HG03196 (cell line): ENCODE measurements around the gene PPT2.
"Not testable (repeated sequence)": the region's sequence is repeated elsewhere in the genome, so short reads cannot be mapped to it uniquely, and the experiment has no call there.

ENCODE experiments used
- ATAC-seq: cut with Tn5 transposase; IDR thresholded peaks from one replicate; pipeline ENCODE4 v1.9.1; 2021; ENCODE audit not compliant: unreplicated experiment

Gene PPT2

GRCh38 chr6:32127409-32127716 is 26.6 kb upstream of the PPT2 start:
- no peak for ATAC-seq

GRCh38 chr6:32127717-32128592 is 26.0 kb upstream of the PPT2 start, which contains the start of gene ATF6B:
Gene ATF6B (minus strand): TSS chr6:32128246. CDS start chr6:32128207, 39 bp downstream.
- peak; percentile 90 for ATAC-seq

GRCh38 chr6:32128751-32129296 is 25.1 kb upstream of the PPT2 start:
- no peak for ATAC-seq

GRCh38 chr6:32129297-32130088 is 24.4 kb upstream of the PPT2 start:
- ATAC-seq: no peak

- no peak for ATAC-seq
Observed at GRCh38 chr6:32131439-32131948, 22.4 kb upstream of the PPT2 start.

- ATAC-seq: no peak
Observed at GRCh38 chr6:32132110-32132509, 21.8 kb upstream of the PPT2 start.

- ATAC-seq: no peak
Observed at GRCh38 chr6:32133786-32134185, 20.2 kb upstream of the PPT2 start.

- no peak for ATAC-seq
Observed at GRCh38 chr6:32137454-32137853, 16.5 kb upstream of the PPT2 start.

- no peak for ATAC-seq
Observed at GRCh38 chr6:32139590-32139989, 14.4 kb upstream of the PPT2 start.

GRCh38 chr6:32140420-32141046 is 13.4 kb upstream of the PPT2 start:
- ATAC-seq: no peak

GRCh38 chr6:32144238-32144637 is 9.7 kb upstream of the PPT2 start:
- ATAC-seq: not testable (repeated sequence)

GRCh38 chr6:32146287-32146686 is 7.7 kb upstream of the PPT2 start:
- ATAC-seq: no peak

GRCh38 chr6:32146687-32147086 is 7.3 kb upstream of the PPT2 start:
- no peak for ATAC-seq

GRCh38 chr6:32147401-32148132 is 6.4 kb upstream of the PPT2 start:
- ATAC-seq: no peak

GRCh38 chr6:32148289-32149091 is 5.5 kb upstream of the PPT2 start:
- no peak for ATAC-seq

GRCh38 chr6:32149092-32149755 is 4.7 kb upstream of the PPT2 start:
- no peak for ATAC-seq

- ATAC-seq: no peak
Observed at GRCh38 chr6:32149932-32150870, 3.7 kb upstream of the PPT2 start.
